ENCODE measurements around the gene GLRX5. TPM values are rescaled to one million over a fixed set of nuclear protein-coding genes. Genes with fewer than 3 reads are reported as not detected.
"Not testable (repeated sequence)": the region's sequence is repeated elsewhere in the genome, so short reads cannot be mapped to it uniquely, and the experiment has no call there.

GLRX5 gene
- total RNA-seq, 2 donors from 2014 or later = 21.5 to 49.1 TPM

- Histone ChIP-seq H3K27me3 (peaks cover 0 to 3% of the 10 kb centered on the region in 2 donors), H3K4me3 (no peak overlapping the region), H3K27ac (no peak overlapping the region), H3K4me1 (no peaks in the 10 kb centered on the region), H3K36me3 (replicated peaks in 1 of 2; ENCODE audit: insufficient read depth in 1 of 2, low read depth in 2 of 2) (no peaks in the 10 kb centered on the region), H3K9me3 (no peaks in the 10 kb centered on the region)
- ATAC-seq (no peak), DNase-seq (no peak)
- WGBS, 2 donors = 64 to 78% methylated on average over 6 of the region's 6 CpGs
- intact Hi-C loops (cut with DNase I) = no loop called here
- TF ChIP-seq POLR2A (IDR thresholded peaks at IDR 0.05) (no peak), CTCF (IDR thresholded peaks at IDR 0.05) (no peak)
These were observed 51.2 kb downstream of the GLRX5 start for GRCh38 chr14:95585953-95586620.

- H3K27me3 ChIP-seq; ATAC-seq; H3K4me3 ChIP-seq; H3K27ac ChIP-seq; H3K36me3 ChIP-seq (replicated peaks in 1 of 2; ENCODE audit: insufficient read depth in 1 of 2, low read depth in 2 of 2); H3K4me1 ChIP-seq; H3K9me3 ChIP-seq; DNase-seq; intact Hi-C loops (cut with DNase I): not testable (repeated sequence)
- 90 to 97% methylated on average over 3 of the region's 3 CpGs for WGBS, 2 donors
These were observed 56.3 kb downstream of the GLRX5 start for GRCh38 chr14:95591182-95591581.

Small RNAs within 50 kb of the gene (small RNA-seq; reads per million reads assigned to genes)
- gene SCARNA13 = 4.6 reads per million, percentile 86 among the genes with 10 or more reads in this experiment

Other genes starting within 250 kb of the GLRX5 start
- gene CLMN, start 215.1 kb upstream of the GLRX5 start, total RNA-seq = 10 to 100 TPM; 53.7 to 54.7 TPM
- gene SYNE3, start 18.4 kb upstream of the GLRX5 start, total RNA-seq = 1 to 10 TPM; 7.0 to 7.3 TPM
- gene TCL1B, start 151.4 kb downstream of the GLRX5 start, total RNA-seq = not detected
- gene TCL1A, start 179.1 kb downstream of the GLRX5 start, total RNA-seq = not detected